Activated naive CD8-positive, alpha-beta T cell treated with anti-CD3 and anti-CD28 coated beads for 36 hours (primary cell): ENCODE results near the gene NPTXR. TPM values are rescaled to one million over a fixed set of nuclear protein-coding genes. Genes with fewer than 3 reads are reported as not detected.

Experiments used
- DNase-seq: peaks from one replicate; pipeline ENCODE4 v3.0.0; 2021
- H3K27ac Mint-ChIP-seq: one replicate; pipeline ENCODE4 v1.8.0; 2022; ENCODE audit warnings: mild to moderate bottlenecking, moderate library complexity, mixed read lengths
- H3K27me3 Mint-ChIP-seq: one replicate; pipeline ENCODE4 v1.8.0; 2022; ENCODE audit warnings: mild to moderate bottlenecking, mixed read lengths
- H3K36me3 Mint-ChIP-seq: one replicate; pipeline ENCODE4 v1.8.0; 2021; ENCODE audit warnings: mild to moderate bottlenecking, mixed read lengths
- H3K4me1 Mint-ChIP-seq: one replicate; pipeline ENCODE4 v1.8.0; 2021; ENCODE audit warnings: mixed read lengths
- H3K4me3 Mint-ChIP-seq: one replicate; pipeline ENCODE4 v1.8.0; 2022; ENCODE audit warnings: mild to moderate bottlenecking, moderate library complexity, mixed read lengths
- H3K9me3 Mint-ChIP-seq: one replicate; pipeline ENCODE4 v1.8.0; 2022; ENCODE audit warnings: mixed read lengths
- total RNA-seq, 2 experiments: library from RNA; stranded (reverse); gene quantifications; one replicate each; pipeline ENCODE4 v1.2.3, GENCODE V29; 2021

NPTXR gene
- total RNA-seq, 2 experiments from 2014 or later, result 0.85 to 0.88 TPM

DNA sequence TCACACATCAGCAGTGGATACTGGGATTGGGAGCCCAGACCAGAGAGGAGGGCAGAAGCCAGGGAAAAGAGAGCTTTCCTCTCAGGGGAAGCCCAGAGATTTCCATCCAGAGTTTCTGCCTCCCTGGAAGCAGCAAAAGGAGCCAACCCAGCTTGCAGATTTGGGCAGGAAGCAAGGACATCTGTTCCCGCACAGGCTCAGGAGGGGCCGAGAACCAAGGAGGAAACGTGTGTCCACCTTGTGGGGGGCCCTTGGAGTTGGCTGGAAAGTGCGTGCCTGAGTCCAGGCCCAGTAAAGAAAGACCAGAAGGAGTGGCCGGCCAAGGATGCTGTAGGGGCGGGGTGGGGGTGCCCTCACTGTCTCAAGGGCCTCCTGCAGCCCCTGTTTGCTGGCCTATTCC, 6.0 kb upstream of the NPTXR start:
- DNase-seq, result no peak
- H3K9me3 Mint-ChIP-seq, result no peaks in the 10 kb centered on the region
- H3K4me1 Mint-ChIP-seq, result no peaks in the 10 kb centered on the region
- H3K27me3 Mint-ChIP-seq, result peaks cover 13% of the 10 kb centered on the region
- H3K4me3 Mint-ChIP-seq, result no peak overlapping the region
- H3K36me3 Mint-ChIP-seq, result no peaks in the 10 kb centered on the region
- no peak overlapping the region for H3K27ac Mint-ChIP-seq

DNA sequence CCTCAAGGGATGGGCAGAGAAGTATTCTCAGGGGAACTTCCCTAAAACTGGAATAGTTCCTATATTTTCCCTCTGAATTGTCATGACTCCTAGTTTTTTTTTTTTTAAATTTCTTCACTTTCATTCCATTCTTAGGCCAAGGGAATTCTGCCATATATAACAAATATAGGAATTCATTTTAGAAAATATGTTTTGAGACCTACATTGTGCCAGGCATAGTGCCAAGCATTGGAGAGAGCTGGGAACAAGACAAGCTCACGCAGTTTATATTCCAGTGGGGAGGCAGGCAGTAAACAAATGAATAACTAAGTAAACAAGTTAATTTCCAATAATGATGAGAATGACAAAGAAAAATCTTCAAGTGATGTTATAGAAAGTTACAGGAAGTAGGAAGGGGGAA, 2.6 kb upstream of the NPTXR start:
- peaks cover 28% of the 10 kb centered on the region for H3K27me3 Mint-ChIP-seq
- H3K27ac Mint-ChIP-seq, result no peak overlapping the region
- peaks cover 10% of the 10 kb centered on the region for H3K4me1 Mint-ChIP-seq
- H3K9me3 Mint-ChIP-seq, result no peaks in the 10 kb centered on the region
- no peaks in the 10 kb centered on the region for H3K36me3 Mint-ChIP-seq
- DNase-seq, result no peak
- H3K4me3 Mint-ChIP-seq, result no peak overlapping the region

DNA sequence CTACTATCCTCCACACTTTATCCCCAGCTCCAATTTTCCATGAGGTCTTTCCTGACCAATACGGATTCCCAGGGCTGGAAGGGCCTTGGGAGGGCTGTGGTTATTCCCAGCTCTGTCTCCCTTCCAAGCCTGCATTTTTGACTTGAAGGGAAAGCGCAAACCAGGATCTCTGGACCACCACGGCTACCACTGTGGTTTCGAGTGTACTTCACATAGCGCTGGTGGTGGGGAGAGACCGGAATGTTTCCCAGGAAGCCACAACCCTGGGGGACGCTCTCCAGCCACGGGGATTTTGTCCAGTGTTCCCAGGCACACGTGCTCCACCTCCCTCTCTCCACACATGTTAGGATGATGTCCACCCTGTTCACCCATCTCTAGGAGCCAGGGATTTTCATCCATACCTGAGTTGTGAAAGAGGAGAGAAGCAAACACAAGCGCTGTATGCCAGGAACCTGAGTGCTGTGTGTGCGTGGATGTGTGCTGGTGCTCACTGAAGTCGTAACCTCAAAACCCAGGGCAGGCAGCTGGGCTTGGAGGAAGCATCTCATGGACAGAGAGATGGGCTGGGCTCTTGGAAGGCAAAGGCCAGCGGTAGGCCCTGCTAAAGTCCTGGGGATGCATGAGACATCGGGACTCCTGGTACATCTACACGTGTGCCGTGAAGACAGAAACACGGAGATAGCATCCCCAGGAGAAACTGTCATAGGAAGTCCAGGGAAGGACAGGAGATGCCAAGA, 1.3 kb upstream of the NPTXR start:
- H3K9me3 Mint-ChIP-seq, result no peaks in the 10 kb centered on the region
- no peak for DNase-seq
- peaks cover 28% of the 10 kb centered on the region for H3K27me3 Mint-ChIP-seq
- no peak overlapping the region for H3K27ac Mint-ChIP-seq
- H3K36me3 Mint-ChIP-seq, result no peaks in the 10 kb centered on the region
- H3K4me1 Mint-ChIP-seq, result peaks cover 13% of the 10 kb centered on the region
- no peak overlapping the region for H3K4me3 Mint-ChIP-seq

DNA sequence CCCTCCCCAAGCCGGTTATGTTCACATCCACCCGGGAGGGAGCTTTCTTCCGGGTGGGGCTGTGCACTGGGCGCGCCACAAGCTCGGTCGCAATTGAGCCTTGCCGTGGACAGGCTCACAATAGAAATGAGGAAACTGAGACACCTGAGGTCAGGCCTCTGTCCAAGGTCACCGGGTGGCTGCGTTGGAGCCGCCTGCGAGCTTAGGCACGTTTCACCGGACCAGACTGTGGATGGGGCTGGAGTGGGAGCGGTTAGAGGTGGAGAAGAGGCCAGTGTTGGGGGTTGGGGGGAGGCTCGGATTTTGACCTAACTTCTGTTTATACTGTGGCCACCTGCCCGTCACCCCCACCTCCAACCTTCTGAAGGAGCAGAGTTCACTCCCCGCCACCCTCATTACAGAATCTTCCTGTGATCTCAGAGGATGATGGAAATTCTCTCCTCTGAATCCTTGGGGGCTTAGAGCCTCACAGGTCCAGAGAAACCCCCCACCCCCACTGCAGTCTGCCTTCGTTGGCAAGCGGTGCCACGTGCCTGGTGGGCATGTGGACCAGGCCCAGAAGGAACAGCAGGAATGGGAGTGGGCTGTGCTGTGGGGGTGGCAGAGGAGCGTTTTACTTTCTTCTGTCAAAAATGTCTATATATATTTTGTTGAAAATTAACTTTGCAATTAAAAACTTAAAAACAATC, 631 bp upstream of the NPTXR start:
- H3K4me1 Mint-ChIP-seq, result peaks cover 13% of the 10 kb centered on the region
- no peak for DNase-seq
- no peaks in the 10 kb centered on the region for H3K36me3 Mint-ChIP-seq
- peak overlapping the region; percentile 39 for H3K4me3 Mint-ChIP-seq
- peaks cover 28% of the 10 kb centered on the region for H3K27me3 Mint-ChIP-seq
- H3K9me3 Mint-ChIP-seq, result no peaks in the 10 kb centered on the region
- H3K27ac Mint-ChIP-seq, result no peak overlapping the region

DNA sequence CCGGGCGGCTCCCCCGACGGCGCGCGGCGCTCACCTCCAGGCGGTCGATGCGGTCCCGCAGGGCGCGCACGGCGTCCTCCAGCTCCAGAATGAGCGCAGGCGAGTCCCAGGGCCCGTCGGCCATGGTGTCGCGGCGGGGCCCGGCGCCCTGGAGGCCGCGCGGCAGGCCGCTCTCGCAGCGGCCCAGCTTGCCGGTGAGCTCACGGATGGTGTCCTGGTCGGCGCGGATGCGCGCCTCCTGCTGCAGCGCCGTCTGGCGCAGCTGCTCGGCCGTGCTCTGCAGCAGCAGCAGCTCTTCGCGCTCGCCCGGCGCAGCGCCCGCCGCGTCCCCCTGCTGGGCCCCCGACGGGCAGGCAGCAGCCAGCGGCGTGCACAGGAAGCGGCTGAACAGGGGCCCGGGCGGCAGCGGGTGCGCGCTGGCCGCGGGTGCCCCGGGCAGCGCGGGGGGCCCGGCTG, 599 bp downstream of the NPTXR start:
- H3K27me3 Mint-ChIP-seq, result peaks cover 28% of the 10 kb centered on the region
- H3K4me3 Mint-ChIP-seq, result no peak overlapping the region
- H3K27ac Mint-ChIP-seq, result no peak overlapping the region
- DNase-seq, result peak; percentile 78
- H3K36me3 Mint-ChIP-seq, result no peaks in the 10 kb centered on the region
- no peaks in the 10 kb centered on the region for H3K9me3 Mint-ChIP-seq
- peaks cover 15% of the 10 kb centered on the region for H3K4me1 Mint-ChIP-seq

DNA sequence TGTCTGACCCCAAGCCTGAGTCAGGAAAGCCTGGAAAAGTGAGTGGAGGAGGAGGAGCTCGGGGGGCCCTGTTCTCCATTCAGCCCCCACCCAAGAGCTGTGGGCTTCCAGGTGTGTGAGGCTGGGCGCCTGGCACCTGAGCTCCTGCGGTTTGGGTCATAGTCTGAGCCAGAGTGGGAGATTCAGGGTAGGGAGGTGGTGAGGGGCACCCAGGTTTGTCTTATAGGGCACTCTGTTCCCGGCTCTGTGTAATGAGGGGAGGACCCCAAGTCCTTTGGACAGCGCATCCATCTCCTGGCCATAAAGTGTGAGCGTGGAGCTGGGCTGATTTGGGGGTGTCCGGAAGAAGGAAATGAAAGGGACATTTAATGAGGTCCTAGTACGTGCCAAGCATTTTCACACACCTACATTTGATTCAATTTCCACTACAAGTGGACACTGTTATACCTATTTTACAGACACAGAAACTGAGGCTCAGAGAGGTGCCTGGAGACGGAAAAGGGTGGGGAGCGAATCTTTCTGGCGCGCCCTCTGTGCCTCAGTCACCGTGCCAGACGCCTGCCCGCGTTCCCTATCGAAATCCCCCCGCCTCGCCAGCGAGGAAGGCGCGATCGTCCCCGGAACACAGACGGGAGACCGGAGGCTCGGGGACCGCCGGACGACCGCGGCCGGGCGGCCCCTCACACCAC, 1.2 kb downstream of the NPTXR start:
- H3K27me3 Mint-ChIP-seq, result peaks cover 28% of the 10 kb centered on the region
- H3K36me3 Mint-ChIP-seq, result no peaks in the 10 kb centered on the region
- DNase-seq, result no peak
- peak overlapping the region; percentile 77 for H3K4me3 Mint-ChIP-seq
- H3K4me1 Mint-ChIP-seq, result peaks cover 15% of the 10 kb centered on the region
- no peaks in the 10 kb centered on the region for H3K9me3 Mint-ChIP-seq
- H3K27ac Mint-ChIP-seq, result no peak overlapping the region

DNA sequence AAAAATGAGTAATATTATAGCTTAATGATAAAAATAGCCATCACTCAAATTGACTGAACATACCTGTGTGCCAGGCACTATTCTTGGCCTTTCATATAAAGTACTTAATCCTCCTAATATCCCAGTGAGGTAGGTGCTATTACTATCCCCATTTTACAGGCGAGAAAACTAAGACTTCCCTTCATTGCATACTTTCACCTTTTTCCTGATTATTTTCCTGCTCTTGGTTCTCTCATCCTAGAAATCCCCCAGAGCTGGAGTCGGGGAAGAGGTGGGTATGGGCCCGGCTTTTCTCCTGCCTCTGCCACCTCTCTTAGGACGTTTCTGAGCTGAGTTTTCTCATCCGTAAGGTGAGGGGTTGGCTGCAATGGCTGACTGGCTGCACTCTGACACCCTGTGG, 2.2 kb downstream of the NPTXR start:
- Mint-ChIP-seq H3K4me1 (peaks cover 15% of the 10 kb centered on the region), H3K36me3 (no peaks in the 10 kb centered on the region), H3K4me3 (no peak overlapping the region), H3K9me3 (no peaks in the 10 kb centered on the region), H3K27ac (no peak overlapping the region), H3K27me3 (peaks cover 24% of the 10 kb centered on the region)
- no peak for DNase-seq

DNA sequence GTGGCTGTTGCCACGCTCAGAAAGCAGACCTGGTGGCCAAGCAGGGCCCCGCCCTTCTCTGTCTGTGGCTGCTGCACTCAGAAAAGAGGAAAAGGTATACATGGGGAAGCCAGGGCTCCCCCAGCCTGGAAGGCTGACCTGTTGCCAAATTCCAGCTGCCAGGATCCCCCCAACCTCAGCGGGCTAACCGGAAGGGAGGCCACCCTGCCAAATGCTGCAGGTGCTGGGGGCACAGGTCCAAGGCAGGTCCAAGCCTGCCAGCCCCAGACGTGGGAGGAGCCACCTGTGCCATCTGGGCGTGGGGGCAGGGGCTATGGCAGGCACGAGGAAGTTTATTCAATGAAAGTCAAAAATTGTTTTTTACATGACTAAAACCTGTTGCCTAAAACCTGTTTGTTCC, 2.6 kb downstream of the NPTXR start:
- no peaks in the 10 kb centered on the region for H3K36me3 Mint-ChIP-seq
- no peaks in the 10 kb centered on the region for H3K9me3 Mint-ChIP-seq
- H3K27ac Mint-ChIP-seq, result no peak overlapping the region
- peaks cover 15% of the 10 kb centered on the region for H3K4me1 Mint-ChIP-seq
- DNase-seq, result no peak
- H3K4me3 Mint-ChIP-seq, result no peak overlapping the region
- H3K27me3 Mint-ChIP-seq, result peaks cover 22% of the 10 kb centered on the region

DNA sequence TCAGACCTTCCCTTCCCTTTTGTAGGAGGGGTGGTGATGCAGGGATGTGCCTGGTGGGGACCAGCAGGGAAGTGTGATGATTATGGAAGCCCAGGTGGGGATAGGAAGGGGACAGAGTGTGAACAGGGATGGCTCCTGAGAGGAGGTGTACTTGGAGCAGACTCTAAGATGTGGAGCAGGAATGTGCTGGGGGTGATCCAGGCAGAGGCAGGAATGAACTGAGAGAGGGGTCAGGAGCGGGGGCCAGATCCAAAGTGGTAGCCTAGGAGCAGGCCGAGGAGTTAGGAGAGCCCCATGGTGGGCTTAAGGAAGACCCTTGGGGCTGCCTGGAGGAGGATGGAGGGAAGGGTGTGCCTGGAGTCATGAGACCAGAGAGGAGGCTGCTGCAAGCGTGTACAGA, 3.7 kb downstream of the NPTXR start:
- no peaks in the 10 kb centered on the region for H3K9me3 Mint-ChIP-seq
- H3K36me3 Mint-ChIP-seq, result no peaks in the 10 kb centered on the region
- no peak overlapping the region for H3K27ac Mint-ChIP-seq
- H3K27me3 Mint-ChIP-seq, result peaks cover 18% of the 10 kb centered on the region
- H3K4me1 Mint-ChIP-seq, result peaks cover 15% of the 10 kb centered on the region
- DNase-seq, result no peak
- no peak overlapping the region for H3K4me3 Mint-ChIP-seq

DNA sequence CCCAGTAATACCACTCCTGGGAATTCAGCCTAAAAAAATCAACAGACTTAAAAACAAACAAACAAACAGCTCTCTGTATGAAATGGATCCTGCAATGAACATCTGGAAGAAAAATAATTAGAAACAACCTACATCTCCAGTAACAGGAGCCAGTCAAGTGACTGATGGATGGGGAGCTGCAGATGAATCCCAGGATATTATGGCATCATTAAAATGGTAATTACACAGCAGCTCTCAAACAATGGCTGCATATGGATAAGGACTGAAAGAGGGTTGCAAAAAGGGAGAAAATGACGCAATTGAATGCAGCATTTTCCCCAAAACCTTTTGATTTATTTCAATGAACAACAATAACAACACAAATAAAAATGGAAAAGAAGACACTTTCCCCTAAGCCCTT, 4.1 kb downstream of the NPTXR start:
- Mint-ChIP-seq H3K4me3 (no peak overlapping the region), H3K4me1 (peaks cover 15% of the 10 kb centered on the region), H3K27ac (no peak overlapping the region), H3K36me3 (no peaks in the 10 kb centered on the region), H3K27me3 (peaks cover 14% of the 10 kb centered on the region), H3K9me3 (no peaks in the 10 kb centered on the region)
- no peak for DNase-seq

DNA sequence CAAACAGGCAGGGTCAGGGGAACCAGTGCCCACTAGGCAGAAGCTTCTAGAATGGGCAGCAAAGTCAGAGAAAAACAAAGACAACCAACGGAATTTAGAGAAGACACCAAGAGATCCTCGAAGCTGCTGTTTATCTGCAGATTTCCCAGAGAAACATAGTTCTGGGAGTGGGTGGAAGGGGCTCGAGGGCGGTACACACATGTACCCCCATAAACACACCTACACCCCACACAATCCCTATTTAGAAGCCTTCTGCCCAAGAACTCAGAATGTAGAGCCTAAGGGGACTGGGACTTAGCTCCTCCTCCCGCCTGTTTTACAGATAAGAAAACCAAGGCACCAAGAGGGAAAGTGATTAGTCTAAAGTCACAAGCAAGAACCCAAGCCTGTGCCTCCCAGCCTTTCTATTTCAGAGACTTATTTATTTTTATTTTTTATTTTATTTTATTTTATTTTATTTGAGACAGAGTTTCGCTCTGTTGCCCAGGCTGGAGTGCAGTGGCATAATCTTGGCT, 6.4 kb downstream of the NPTXR start:
- DNase-seq, result no peak
- Mint-ChIP-seq H3K4me1 (peaks cover 9% of the 10 kb centered on the region), H3K4me3 (no peak overlapping the region), H3K27ac (no peak overlapping the region), H3K9me3 (no peaks in the 10 kb centered on the region), H3K36me3 (no peaks in the 10 kb centered on the region), H3K27me3 (peaks cover 4% of the 10 kb centered on the region)

DNA sequence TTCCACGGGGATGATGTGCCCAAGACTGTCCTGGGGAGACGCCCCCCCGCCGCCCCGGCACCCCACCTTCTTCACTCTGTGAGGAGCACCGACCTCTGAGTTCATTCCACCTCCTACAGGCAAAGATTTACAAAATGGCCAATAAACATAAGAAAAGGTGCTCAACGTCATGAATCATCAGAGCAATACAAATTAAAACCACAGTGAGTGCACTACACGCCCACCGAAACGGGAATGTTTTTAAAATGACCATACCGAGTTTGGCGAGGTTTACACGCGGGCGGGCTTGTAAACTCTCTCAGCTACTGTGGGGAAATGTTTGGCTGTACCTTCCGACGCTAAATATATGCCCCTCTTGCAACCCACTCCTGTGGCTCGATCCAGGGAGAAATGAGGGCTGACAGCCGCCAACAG, 7.9 kb downstream of the NPTXR start:
- peaks cover 5% of the 10 kb centered on the region for H3K4me1 Mint-ChIP-seq
- H3K9me3 Mint-ChIP-seq, result no peaks in the 10 kb centered on the region
- H3K36me3 Mint-ChIP-seq, result no peaks in the 10 kb centered on the region
- H3K4me3 Mint-ChIP-seq, result no peak overlapping the region
- no peak overlapping the region for H3K27ac Mint-ChIP-seq
- DNase-seq, result no peak
- H3K27me3 Mint-ChIP-seq, result no peaks in the 10 kb centered on the region

DNA sequence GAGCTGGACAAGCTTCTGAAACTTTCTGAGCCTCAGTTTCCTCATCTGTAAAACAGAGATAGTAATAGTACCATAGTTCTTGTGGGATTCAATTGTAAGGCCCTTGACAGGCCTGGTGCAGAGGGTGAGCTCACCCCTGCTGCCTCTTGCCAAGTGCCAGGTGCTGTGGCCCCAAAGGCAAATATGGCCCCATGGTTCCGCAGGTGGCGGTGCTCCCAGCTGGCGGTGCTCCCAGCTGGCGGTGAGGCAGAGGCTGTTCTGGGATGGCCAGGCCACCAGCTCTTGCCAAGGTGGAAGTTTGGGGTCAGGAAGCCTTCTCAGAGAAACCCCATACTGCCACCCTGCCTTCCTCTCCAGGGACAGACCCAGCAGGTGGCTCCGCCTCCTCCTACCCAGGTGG, 8.8 kb downstream of the NPTXR start:
- H3K27ac Mint-ChIP-seq, result no peak overlapping the region
- DNase-seq, result no peak
- no peaks in the 10 kb centered on the region for H3K36me3 Mint-ChIP-seq
- H3K9me3 Mint-ChIP-seq, result no peaks in the 10 kb centered on the region
- H3K4me3 Mint-ChIP-seq, result no peak overlapping the region
- peaks cover 2% of the 10 kb centered on the region for H3K4me1 Mint-ChIP-seq
- no peaks in the 10 kb centered on the region for H3K27me3 Mint-ChIP-seq

DNA sequence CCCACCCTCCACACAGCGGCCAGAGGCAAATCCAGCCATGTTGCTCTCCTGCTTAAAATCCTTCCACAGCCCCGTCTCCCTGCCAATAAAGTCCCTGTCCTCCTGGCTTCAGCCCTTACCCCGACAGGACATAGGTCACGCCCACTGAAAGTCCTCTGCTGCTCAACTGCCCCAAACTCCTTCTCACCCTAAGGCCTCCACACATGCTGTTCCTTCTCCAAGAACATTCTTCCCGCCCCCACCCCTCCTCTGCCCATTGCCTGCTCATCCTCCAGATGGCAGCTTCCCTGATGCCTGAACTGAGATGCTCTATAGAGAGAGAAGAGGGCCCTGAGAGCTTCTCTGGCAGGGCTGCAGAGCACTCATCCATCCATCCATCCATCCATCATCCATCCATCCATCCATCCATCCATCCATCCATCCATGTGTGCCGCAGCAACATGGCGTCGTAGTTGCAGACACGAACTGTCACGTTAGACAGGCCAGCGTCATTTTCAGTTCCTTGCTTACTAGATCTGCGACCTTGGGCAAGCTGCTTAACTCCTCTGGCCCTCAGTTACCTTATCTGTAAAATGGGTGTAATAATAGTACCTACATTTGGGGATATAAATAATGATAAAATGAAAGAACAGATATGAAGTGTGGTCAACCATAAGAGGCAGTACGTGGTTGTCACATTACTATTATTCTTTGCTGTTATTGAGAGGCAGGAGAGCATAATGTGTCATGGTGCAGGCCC, 9.4 kb downstream of the NPTXR start:
- no peaks in the 10 kb centered on the region for H3K36me3 Mint-ChIP-seq
- peaks cover 2% of the 10 kb centered on the region for H3K4me1 Mint-ChIP-seq
- no peaks in the 10 kb centered on the region for H3K27me3 Mint-ChIP-seq
- H3K4me3 Mint-ChIP-seq, result no peak overlapping the region
- H3K27ac Mint-ChIP-seq, result no peak overlapping the region
- H3K9me3 Mint-ChIP-seq, result no peaks in the 10 kb centered on the region
- no peak for DNase-seq

DNA sequence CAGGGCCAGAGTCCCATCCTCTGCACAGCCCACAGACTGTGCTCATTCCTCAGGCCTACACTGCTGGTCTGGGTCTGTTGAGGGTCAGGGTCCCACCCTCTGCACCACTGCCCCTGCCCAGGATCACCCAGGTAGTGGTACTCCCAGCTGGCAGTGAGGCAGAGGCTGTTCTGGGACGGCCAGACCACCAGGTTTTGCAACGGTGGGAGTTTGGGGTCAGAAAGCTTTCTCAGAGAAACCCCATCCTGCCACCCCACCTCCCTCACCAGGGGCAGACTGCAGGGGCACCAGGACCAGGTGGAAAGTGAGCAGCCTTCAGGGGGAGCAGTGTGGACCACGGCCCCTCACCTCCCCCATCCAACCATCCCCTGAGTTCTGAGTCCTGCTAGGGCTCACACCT, 10.8 kb downstream of the NPTXR start:
- no peaks in the 10 kb centered on the region for H3K36me3 Mint-ChIP-seq
- H3K27me3 Mint-ChIP-seq, result no peaks in the 10 kb centered on the region
- H3K9me3 Mint-ChIP-seq, result no peaks in the 10 kb centered on the region
- H3K27ac Mint-ChIP-seq, result no peak overlapping the region
- H3K4me1 Mint-ChIP-seq, result no peaks in the 10 kb centered on the region
- H3K4me3 Mint-ChIP-seq, result no peak overlapping the region
- no peak for DNase-seq
